WTC11 (cell line): ENCODE data around the gene DBNL. TPM values are rescaled to one million over a fixed set of nuclear protein-coding genes. Genes with fewer than 3 reads are reported as not detected.

Experiments
- ATAC-seq: fragments of 200-7000 bp; cut with Tn5 transposase; 2 replicates; pipeline ENCODE4 v1.10.0; 2021; ENCODE audit warnings: mild to moderate bottlenecking, moderate library complexity
- CTCF ChIA-PET: fragments of 300-600 bp; sonication (Branson Sonifier 250); formaldehyde crosslinking; loops from one replicate; lab custom pipeline; 2021; ENCODE audit warnings: antibody characterized with exemption; lab: Charles Lee
- POLR2A ChIA-PET: fragments of 350-600 bp; sonication (Branson Sonifier 250); formaldehyde crosslinking; loops from one replicate; lab custom pipeline; 2021; ENCODE audit warnings: antibody characterized with exemption; lab: Charles Lee
- DNase-seq: peaks from one replicate; pipeline ENCODE4 v3.0.0; 2021; ENCODE audit warnings: low spot score
- H3K27ac Mint-ChIP-seq: 2 replicates; pipeline ENCODE4 v1.8.0; 2021; ENCODE audit warnings: mixed read lengths
- H3K27me3 Mint-ChIP-seq: 2 replicates; pipeline ENCODE4 v1.8.0; 2021; ENCODE audit warnings: low read depth, mild to moderate bottlenecking, moderate library complexity, mixed read lengths
- H3K36me3 Mint-ChIP-seq: 2 replicates; pipeline ENCODE4 v1.8.0; 2021; ENCODE audit warnings: mixed read lengths
- H3K4me1 Mint-ChIP-seq: 2 replicates; pipeline ENCODE4 v1.8.0; 2022; ENCODE audit warnings: mixed read lengths
- H3K4me3 Mint-ChIP-seq: 2 replicates; pipeline ENCODE4 v1.8.0; 2021; ENCODE audit warnings: mild to moderate bottlenecking, moderate library complexity, mixed read lengths
- H3K9me3 Mint-ChIP-seq: 2 replicates; pipeline ENCODE4 v1.8.0; 2021; ENCODE audit warnings: mixed read lengths
- EMX1 ChIP-seq: fragments of 250-450 bp; sonication (Bioruptor Pico); IDR thresholded peaks from 2 replicates; pipeline ENCODE4 v1.8.0; 2021; ENCODE audit warnings: mild to moderate bottlenecking
- FOXJ3 ChIP-seq: sonication (generic); formaldehyde crosslinking; IDR thresholded peaks from 2 replicates; pipeline ENCODE4 v1.9.0; 2021; ENCODE audit warnings: missing genetic modification reagents, mild to moderate bottlenecking, borderline replicate concordance
- FOXP1 ChIP-seq: sonication (generic); formaldehyde crosslinking; IDR thresholded peaks from 2 replicates; pipeline ENCODE4 v1.8.0; 2022; ENCODE audit warnings: missing genetic modification reagents, mild to moderate bottlenecking, moderate library complexity, borderline replicate concordance
- IRF2 ChIP-seq: sonication (generic); formaldehyde crosslinking; IDR thresholded peaks from 2 replicates; pipeline ENCODE4 v1.8.0; 2022; ENCODE audit warnings: low read depth, missing genetic modification reagents, borderline replicate concordance
- MXD4 ChIP-seq: fragments of 250-450 bp; sonication (Bioruptor Pico); IDR thresholded peaks from 2 replicates; pipeline ENCODE4 v1.8.0; 2021; ENCODE audit warnings: mild to moderate bottlenecking, moderate library complexity, borderline replicate concordance
- NFE2L1 ChIP-seq: sonication (generic); formaldehyde crosslinking; IDR thresholded peaks from 2 replicates; pipeline ENCODE4 v1.8.1; 2023; ENCODE audit warnings: missing genetic modification reagents
- NFYB ChIP-seq: sonication (generic); formaldehyde crosslinking; conservative IDR thresholded peaks from 2 replicates; pipeline ENCODE4 v1.8.0; 2022; ENCODE audit warnings: low read depth, missing genetic modification reagents
- NR2C2 ChIP-seq: sonication (generic); formaldehyde crosslinking; IDR thresholded peaks from 2 replicates; pipeline ENCODE4 v1.8.0; 2022; ENCODE audit warnings: mild to moderate bottlenecking, missing genetic modification reagents
- SP1 ChIP-seq: sonication (generic); formaldehyde crosslinking; conservative IDR thresholded peaks from 2 replicates; pipeline ENCODE4 v1.8.1; 2022; ENCODE audit warnings: missing genetic modification reagents
- ZNF121 ChIP-seq: sonication (generic); formaldehyde crosslinking; IDR thresholded peaks from 2 replicates; pipeline ENCODE4 v1.8.0; 2023; ENCODE audit warnings: missing genetic modification reagents
- ZNF317 ChIP-seq: sonication (generic); formaldehyde crosslinking; IDR thresholded peaks from 2 replicates; pipeline ENCODE4 v1.8.1; 2023; ENCODE audit warnings: low read depth, mild to moderate bottlenecking, moderate library complexity, missing genetic modification reagents, borderline replicate concordance
- total RNA-seq: library from RNA; stranded (reverse); gene quantifications from 3 replicates; pipeline ENCODE4 v1.2.3, GENCODE V29; 2021
- TF ChIP-seq, protein P1 (sequence below): fragments of 200-600 bp; IDR thresholded peaks from 2 replicates; pipeline ENCODE4 v1.8.0; 2022; ENCODE audit warnings: antibody characterized with exemption
- TF ChIP-seq, protein P2 (sequence below): fragments of 250-450 bp; sonication (Bioruptor Pico); IDR thresholded peaks from 2 replicates; pipeline ENCODE4 v1.9.0; 2021; ENCODE audit warnings: mild to moderate bottlenecking
- TF ChIP-seq, protein P3 (sequence below): fragments of 250-450 bp; sonication (Bioruptor Pico); IDR thresholded peaks from 2 replicates; pipeline ENCODE4 v1.9.0; 2021; ENCODE audit warnings: mild to moderate bottlenecking
- TF ChIP-seq, protein P4 (sequence below): sonication (generic); formaldehyde crosslinking; conservative IDR thresholded peaks from 2 replicates; pipeline ENCODE4 v1.8.1; 2022; ENCODE audit warnings: mild to moderate bottlenecking, missing genetic modification reagents
- TF ChIP-seq, protein P5 (sequence below): sonication (generic); formaldehyde crosslinking; IDR thresholded peaks from 2 replicates; pipeline ENCODE4 v1.8.0; 2023; ENCODE audit warnings: mild to moderate bottlenecking, missing genetic modification reagents
- TF ChIP-seq, protein P6 (sequence below): sonication (generic); formaldehyde crosslinking; IDR thresholded peaks from 2 replicates; pipeline ENCODE4 v1.8.1; 2023; ENCODE audit warnings: mild to moderate bottlenecking, missing genetic modification reagents
- TF ChIP-seq, protein P7 (sequence below): sonication (generic); formaldehyde crosslinking; IDR thresholded peaks from 2 replicates; pipeline ENCODE4 v1.8.0; 2022; ENCODE audit warnings: mild to moderate bottlenecking, missing genetic modification reagents

DBNL gene
- total RNA-seq, 1 experiment from 2014 or later, result 36.1 TPM

DNA sequence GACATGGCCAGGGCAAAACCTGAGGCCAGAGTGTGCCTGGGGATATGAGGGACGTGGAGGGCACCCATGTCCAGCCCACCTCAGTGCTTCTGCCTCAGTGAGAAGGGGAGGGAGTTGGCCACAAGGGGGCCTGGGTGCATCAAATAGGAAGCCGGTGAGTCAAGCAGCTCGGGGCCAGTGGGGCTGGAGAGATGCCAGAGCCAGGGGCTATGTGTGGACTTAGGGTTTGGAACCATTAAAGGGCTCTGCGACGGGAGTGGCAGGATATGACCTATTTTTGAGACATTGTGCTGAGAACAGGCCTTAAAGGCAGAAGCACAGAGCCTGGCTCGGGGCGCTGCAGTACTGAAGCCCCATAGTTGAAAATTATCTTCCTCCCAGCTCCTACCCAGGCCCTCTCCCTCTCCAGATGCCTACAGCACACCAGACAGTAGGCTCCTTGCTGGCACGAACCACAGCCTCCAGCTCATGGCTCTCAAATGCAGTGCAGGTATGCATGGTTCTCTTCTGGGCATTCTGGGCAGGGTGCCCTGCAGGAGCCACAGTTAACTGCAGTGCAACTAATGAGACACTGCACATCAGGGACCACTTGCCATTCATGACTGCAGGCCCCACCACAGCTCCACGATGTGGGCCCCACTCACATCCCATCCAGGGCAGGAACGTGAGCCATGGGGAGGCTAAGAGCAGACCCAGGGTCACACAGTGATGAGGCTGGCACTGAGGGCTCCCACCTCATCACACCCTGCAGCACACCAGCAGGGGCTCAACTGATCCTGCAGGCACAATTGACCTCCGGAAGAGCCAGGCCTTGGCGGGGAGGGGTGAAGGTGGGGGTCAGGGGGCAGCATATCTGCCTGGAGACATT, 28.1 kb downstream of the DBNL start:
- Mint-ChIP-seq H3K36me3 (peaks cover 10% of the 10 kb centered on the region), H3K27me3 (peaks cover 23% of the 10 kb centered on the region), H3K4me1 (no peaks in the 10 kb centered on the region), H3K9me3 (no peaks in the 10 kb centered on the region), H3K4me3 (no peak overlapping the region), H3K27ac (no peak overlapping the region)
- ChIA-PET CTCF (interaction anchor here (0.6 to 1.4 kb wide), 19 partner anchors 9 to 248 kb away, joined by 3 to 15 read pairs (median 5); partner anchors contain the start of genes AEBP1, DBNL and YKT6), POLR2A (no interaction called here)
- DNase-seq, result peak; percentile 79
- TF ChIP-seq, protein P1, sequence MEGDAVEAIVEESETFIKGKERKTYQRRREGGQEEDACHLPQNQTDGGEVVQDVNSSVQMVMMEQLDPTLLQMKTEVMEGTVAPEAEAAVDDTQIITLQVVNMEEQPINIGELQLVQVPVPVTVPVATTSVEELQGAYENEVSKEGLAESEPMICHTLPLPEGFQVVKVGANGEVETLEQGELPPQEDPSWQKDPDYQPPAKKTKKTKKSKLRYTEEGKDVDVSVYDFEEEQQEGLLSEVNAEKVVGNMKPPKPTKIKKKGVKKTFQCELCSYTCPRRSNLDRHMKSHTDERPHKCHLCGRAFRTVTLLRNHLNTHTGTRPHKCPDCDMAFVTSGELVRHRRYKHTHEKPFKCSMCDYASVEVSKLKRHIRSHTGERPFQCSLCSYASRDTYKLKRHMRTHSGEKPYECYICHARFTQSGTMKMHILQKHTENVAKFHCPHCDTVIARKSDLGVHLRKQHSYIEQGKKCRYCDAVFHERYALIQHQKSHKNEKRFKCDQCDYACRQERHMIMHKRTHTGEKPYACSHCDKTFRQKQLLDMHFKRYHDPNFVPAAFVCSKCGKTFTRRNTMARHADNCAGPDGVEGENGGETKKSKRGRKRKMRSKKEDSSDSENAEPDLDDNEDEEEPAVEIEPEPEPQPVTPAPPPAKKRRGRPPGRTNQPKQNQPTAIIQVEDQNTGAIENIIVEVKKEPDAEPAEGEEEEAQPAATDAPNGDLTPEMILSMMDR, result peak; percentile 43; the same call in 1 of the 2 replicates
- TF ChIP-seq, protein P2, sequence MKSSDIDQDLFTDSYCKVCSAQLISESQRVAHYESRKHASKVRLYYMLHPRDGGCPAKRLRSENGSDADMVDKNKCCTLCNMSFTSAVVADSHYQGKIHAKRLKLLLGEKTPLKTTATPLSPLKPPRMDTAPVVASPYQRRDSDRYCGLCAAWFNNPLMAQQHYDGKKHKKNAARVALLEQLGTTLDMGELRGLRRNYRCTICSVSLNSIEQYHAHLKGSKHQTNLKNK (CRISPR knock-in tag), result no peak
- ATAC-seq, result peak; percentile 92

DNA sequence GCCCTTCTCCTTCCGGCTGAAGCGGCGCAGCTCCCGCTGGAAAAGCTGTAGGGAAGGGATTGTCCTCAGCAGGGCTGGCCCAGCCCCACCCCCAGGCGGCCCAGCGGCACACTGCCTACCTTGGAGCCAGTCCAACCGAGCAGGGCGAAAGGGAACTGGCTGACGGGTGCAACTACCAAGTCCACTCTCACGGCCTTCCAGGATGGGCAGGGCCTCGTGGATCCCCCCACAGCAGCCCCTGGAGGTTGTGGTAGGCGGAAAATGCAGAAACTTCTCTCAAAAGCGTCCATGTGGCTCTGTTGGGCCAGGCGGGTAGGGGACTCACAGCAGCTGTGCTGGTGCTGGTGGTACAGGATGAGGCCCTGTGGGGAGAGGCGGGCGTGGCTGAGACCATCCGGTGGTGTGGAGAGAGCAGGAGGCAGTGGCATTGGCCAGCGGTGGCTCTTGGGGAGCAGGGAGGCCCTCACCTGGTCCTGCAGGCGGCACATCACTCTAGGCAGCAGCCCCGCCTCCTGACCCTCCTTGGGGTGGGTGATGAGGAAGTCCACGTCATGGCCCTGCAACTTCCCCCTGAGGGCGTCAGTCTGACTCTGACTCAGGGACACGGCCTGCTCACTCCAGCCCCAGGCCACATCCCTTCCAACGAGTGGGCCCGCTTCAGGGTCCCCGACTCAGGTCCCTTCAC, 29.3 kb downstream of the DBNL start:
- CTCF ChIA-PET, result no interaction called here
- Mint-ChIP-seq H3K9me3 (no peaks in the 10 kb centered on the region), H3K4me3 (no peak overlapping the region), H3K27me3 (peaks cover 11% of the 10 kb centered on the region), H3K27ac (no peak overlapping the region), H3K4me1 (no peaks in the 10 kb centered on the region), H3K36me3 (peaks cover 19% of the 10 kb centered on the region)
- DNase-seq, result peak; percentile 25
- peak; percentile 52 for ATAC-seq
- POLR2A ChIA-PET, result no interaction called here
- TF ChIP-seq SP1 (CRISPR knock-in tag) (no peak), NR2C2 (no peak), ZNF317 (CRISPR knock-in tag) (no peak), FOXP1 (CRISPR knock-in tag) (no peak), EMX1 (CRISPR knock-in tag) (no peak), NFYB (no peak), IRF2 (CRISPR knock-in tag) (no peak), FOXJ3 (CRISPR knock-in tag) (no peak), NFE2L1 (CRISPR knock-in tag) (no peak), MXD4 (CRISPR knock-in tag) (no peak), ZNF121 (CRISPR knock-in tag) (no peak)
- TF ChIP-seq, protein P3, sequence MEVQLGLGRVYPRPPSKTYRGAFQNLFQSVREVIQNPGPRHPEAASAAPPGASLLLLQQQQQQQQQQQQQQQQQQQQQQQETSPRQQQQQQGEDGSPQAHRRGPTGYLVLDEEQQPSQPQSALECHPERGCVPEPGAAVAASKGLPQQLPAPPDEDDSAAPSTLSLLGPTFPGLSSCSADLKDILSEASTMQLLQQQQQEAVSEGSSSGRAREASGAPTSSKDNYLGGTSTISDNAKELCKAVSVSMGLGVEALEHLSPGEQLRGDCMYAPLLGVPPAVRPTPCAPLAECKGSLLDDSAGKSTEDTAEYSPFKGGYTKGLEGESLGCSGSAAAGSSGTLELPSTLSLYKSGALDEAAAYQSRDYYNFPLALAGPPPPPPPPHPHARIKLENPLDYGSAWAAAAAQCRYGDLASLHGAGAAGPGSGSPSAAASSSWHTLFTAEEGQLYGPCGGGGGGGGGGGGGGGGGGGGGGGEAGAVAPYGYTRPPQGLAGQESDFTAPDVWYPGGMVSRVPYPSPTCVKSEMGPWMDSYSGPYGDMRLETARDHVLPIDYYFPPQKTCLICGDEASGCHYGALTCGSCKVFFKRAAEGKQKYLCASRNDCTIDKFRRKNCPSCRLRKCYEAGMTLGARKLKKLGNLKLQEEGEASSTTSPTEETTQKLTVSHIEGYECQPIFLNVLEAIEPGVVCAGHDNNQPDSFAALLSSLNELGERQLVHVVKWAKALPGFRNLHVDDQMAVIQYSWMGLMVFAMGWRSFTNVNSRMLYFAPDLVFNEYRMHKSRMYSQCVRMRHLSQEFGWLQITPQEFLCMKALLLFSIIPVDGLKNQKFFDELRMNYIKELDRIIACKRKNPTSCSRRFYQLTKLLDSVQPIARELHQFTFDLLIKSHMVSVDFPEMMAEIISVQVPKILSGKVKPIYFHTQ, result no peak
- TF ChIP-seq, protein P4, sequence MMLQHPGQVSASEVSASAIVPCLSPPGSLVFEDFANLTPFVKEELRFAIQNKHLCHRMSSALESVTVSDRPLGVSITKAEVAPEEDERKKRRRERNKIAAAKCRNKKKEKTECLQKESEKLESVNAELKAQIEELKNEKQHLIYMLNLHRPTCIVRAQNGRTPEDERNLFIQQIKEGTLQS, result no peak
- TF ChIP-seq, protein P5, sequence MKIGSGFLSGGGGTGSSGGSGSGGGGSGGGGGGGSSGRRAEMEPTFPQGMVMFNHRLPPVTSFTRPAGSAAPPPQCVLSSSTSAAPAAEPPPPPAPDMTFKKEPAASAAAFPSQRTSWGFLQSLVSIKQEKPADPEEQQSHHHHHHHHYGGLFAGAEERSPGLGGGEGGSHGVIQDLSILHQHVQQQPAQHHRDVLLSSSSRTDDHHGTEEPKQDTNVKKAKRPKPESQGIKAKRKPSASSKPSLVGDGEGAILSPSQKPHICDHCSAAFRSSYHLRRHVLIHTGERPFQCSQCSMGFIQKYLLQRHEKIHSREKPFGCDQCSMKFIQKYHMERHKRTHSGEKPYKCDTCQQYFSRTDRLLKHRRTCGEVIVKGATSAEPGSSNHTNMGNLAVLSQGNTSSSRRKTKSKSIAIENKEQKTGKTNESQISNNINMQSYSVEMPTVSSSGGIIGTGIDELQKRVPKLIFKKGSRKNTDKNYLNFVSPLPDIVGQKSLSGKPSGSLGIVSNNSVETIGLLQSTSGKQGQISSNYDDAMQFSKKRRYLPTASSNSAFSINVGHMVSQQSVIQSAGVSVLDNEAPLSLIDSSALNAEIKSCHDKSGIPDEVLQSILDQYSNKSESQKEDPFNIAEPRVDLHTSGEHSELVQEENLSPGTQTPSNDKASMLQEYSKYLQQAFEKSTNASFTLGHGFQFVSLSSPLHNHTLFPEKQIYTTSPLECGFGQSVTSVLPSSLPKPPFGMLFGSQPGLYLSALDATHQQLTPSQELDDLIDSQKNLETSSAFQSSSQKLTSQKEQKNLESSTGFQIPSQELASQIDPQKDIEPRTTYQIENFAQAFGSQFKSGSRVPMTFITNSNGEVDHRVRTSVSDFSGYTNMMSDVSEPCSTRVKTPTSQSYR, result no peak
- TF ChIP-seq, protein P6, sequence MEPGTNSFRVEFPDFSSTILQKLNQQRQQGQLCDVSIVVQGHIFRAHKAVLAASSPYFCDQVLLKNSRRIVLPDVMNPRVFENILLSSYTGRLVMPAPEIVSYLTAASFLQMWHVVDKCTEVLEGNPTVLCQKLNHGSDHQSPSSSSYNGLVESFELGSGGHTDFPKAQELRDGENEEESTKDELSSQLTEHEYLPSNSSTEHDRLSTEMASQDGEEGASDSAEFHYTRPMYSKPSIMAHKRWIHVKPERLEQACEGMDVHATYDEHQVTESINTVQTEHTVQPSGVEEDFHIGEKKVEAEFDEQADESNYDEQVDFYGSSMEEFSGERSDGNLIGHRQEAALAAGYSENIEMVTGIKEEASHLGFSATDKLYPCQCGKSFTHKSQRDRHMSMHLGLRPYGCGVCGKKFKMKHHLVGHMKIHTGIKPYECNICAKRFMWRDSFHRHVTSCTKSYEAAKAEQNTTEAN (CRISPR knock-in tag), result no peak
- TF ChIP-seq, protein P7, sequence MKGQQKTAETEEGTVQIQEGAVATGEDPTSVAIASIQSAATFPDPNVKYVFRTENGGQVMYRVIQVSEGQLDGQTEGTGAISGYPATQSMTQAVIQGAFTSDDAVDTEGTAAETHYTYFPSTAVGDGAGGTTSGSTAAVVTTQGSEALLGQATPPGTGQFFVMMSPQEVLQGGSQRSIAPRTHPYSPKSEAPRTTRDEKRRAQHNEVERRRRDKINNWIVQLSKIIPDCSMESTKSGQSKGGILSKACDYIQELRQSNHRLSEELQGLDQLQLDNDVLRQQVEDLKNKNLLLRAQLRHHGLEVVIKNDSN (CRISPR knock-in tag), result no peak
- TF ChIP-seq, protein P1, result no peak
- TF ChIP-seq, protein P2 (CRISPR knock-in tag), result no peak
